ENCODE data around the gene TBR1. TPM values are rescaled to one million over a fixed set of nuclear protein-coding genes. Genes with fewer than 3 reads are reported as not detected.

TBR1 gene
- total and polyA plus RNA-seq, 4 donors: under 0.01 TPM; not detected in 3

DNA sequence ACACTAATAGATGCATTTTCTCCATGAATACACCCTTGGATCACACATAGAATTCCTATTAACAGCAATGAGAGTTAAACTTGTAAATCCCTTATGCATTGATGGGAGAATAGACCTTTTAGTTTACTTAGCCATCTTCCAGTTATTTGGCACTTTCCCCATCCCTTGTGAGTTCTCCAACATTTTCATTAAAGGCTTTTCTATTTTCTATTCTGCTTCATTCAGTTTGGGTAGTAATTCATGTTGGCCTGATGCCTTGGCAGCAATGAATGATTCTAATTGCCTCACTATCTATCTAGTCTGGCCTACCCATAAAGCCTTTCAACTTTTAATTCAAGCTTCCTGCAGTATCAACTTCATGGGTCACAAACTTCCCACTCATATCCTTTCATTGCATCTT is 32.3 kb downstream of the TBR1 start:
- DNase-seq (ENCODE audit: low spot score): no peak
- TF ChIP-seq NR2F2 (IDR thresholded peaks at IDR 0.05) (no peak), RAD21 (IDR thresholded peaks at IDR 0.05) (no peak), EGR1 (IDR thresholded peaks at IDR 0.05; ENCODE audit: low read depth in 2 of 2) (no peak), TAF1 (conservative IDR thresholded peaks at IDR 0.05) (no peak), HNF4A (conservative IDR thresholded peaks at IDR 0.05) (no peak), FOXA2 (IDR thresholded peaks at IDR 0.05) (no peak), YY1 (IDR thresholded peaks at IDR 0.05) (no peak), HNF4G (IDR thresholded peaks at IDR 0.05) (no peak), FOXA1 (IDR thresholded peaks at IDR 0.05) (no peak), RXRA (IDR thresholded peaks at IDR 0.05) (no peak), JUND (IDR thresholded peaks at IDR 0.05) (no peak), SP1 (IDR thresholded peaks at IDR 0.05) (no peak), GABPA (IDR thresholded peaks at IDR 0.05 in 1 of 2, conservative IDR thresholded peaks at IDR 0.05 in 1 of 2) (no peak)
- TF ChIP-seq, protein P1, sequence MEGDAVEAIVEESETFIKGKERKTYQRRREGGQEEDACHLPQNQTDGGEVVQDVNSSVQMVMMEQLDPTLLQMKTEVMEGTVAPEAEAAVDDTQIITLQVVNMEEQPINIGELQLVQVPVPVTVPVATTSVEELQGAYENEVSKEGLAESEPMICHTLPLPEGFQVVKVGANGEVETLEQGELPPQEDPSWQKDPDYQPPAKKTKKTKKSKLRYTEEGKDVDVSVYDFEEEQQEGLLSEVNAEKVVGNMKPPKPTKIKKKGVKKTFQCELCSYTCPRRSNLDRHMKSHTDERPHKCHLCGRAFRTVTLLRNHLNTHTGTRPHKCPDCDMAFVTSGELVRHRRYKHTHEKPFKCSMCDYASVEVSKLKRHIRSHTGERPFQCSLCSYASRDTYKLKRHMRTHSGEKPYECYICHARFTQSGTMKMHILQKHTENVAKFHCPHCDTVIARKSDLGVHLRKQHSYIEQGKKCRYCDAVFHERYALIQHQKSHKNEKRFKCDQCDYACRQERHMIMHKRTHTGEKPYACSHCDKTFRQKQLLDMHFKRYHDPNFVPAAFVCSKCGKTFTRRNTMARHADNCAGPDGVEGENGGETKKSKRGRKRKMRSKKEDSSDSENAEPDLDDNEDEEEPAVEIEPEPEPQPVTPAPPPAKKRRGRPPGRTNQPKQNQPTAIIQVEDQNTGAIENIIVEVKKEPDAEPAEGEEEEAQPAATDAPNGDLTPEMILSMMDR (IDR thresholded peaks at IDR 0.05; ENCODE audit: low read depth, low read length, missing input control): no peak
- TF ChIP-seq, protein P2, sequence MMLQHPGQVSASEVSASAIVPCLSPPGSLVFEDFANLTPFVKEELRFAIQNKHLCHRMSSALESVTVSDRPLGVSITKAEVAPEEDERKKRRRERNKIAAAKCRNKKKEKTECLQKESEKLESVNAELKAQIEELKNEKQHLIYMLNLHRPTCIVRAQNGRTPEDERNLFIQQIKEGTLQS (IDR thresholded peaks at IDR 0.05): no peak
- TF ChIP-seq, protein P3, sequence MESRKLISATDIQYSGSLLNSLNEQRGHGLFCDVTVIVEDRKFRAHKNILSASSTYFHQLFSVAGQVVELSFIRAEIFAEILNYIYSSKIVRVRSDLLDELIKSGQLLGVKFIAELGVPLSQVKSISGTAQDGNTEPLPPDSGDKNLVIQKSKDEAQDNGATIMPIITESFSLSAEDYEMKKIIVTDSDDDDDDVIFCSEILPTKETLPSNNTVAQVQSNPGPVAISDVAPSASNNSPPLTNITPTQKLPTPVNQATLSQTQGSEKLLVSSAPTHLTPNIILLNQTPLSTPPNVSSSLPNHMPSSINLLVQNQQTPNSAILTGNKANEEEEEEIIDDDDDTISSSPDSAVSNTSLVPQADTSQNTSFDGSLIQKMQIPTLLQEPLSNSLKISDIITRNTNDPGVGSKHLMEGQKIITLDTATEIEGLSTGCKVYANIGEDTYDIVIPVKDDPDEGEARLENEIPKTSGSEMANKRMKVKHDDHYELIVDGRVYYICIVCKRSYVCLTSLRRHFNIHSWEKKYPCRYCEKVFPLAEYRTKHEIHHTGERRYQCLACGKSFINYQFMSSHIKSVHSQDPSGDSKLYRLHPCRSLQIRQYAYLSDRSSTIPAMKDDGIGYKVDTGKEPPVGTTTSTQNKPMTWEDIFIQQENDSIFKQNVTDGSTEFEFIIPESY (IDR thresholded peaks at IDR 0.05): no peak
- TF ChIP-seq, protein P4, sequence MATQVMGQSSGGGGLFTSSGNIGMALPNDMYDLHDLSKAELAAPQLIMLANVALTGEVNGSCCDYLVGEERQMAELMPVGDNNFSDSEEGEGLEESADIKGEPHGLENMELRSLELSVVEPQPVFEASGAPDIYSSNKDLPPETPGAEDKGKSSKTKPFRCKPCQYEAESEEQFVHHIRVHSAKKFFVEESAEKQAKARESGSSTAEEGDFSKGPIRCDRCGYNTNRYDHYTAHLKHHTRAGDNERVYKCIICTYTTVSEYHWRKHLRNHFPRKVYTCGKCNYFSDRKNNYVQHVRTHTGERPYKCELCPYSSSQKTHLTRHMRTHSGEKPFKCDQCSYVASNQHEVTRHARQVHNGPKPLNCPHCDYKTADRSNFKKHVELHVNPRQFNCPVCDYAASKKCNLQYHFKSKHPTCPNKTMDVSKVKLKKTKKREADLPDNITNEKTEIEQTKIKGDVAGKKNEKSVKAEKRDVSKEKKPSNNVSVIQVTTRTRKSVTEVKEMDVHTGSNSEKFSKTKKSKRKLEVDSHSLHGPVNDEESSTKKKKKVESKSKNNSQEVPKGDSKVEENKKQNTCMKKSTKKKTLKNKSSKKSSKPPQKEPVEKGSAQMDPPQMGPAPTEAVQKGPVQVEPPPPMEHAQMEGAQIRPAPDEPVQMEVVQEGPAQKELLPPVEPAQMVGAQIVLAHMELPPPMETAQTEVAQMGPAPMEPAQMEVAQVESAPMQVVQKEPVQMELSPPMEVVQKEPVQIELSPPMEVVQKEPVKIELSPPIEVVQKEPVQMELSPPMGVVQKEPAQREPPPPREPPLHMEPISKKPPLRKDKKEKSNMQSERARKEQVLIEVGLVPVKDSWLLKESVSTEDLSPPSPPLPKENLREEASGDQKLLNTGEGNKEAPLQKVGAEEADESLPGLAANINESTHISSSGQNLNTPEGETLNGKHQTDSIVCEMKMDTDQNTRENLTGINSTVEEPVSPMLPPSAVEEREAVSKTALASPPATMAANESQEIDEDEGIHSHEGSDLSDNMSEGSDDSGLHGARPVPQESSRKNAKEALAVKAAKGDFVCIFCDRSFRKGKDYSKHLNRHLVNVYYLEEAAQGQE (IDR thresholded peaks at IDR 0.05): no peak
- TF ChIP-seq, protein P5, sequence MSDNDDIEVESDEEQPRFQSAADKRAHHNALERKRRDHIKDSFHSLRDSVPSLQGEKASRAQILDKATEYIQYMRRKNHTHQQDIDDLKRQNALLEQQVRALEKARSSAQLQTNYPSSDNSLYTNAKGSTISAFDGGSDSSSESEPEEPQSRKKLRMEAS (IDR thresholded peaks at IDR 0.05): no peak
- H3K27ac ChIP-seq (ENCODE audit: low read depth in 1 of 2, low read length in 2 of 2): no peak overlapping the region

More for the DNA sequence above, 32.3 kb downstream of the TBR1 start:
- Histone ChIP-seq H3K27me3 (ENCODE audit: control insufficient read depth in 4 of 4, insufficient read depth in 4 of 4, low read length in 3 of 4) (no peaks in the 10 kb centered on the region), H3K9ac (ENCODE audit: low read depth in 1 of 2, low read length in 2 of 2) (no peak overlapping the region), H3K4me1 (ENCODE audit: control insufficient read depth in 4 of 4, insufficient read depth in 4 of 4, low read length in 3 of 4) (no peaks in the 10 kb centered on the region), H3K9me3 (ENCODE audit: control insufficient read depth in 4 of 4, low read length in 3 of 4) (peaks cover 0 to 3% (median 1%) of the 10 kb centered on the region in 4 donors), H3K4me3 (ENCODE audit: low read depth in 1 of 3, low read length in 3 of 3) (no peak overlapping the region), H3K36me3 (ENCODE audit: control insufficient read depth in 4 of 4, insufficient read depth in 3 of 4, low read depth in 1 of 4, low read length in 3 of 4) (no peaks in the 10 kb centered on the region)

All from liver (tissue), 9 donors.